ENCODE measurements around the gene PLCXD1. TPM values are rescaled to one million over a fixed set of nuclear protein-coding genes. Genes with fewer than 3 reads are reported as not detected.
A peak's percentile ranks its signal among the peaks of the same experiment; 100 is the strongest.
"Not testable (repeated sequence)": the region's sequence is repeated elsewhere in the genome, so short reads cannot be mapped to it uniquely, and the experiment has no call there.

Gene PLCXD1
- total RNA-seq, 1 donor from 2014 or later: 28.7 TPM

DNA sequence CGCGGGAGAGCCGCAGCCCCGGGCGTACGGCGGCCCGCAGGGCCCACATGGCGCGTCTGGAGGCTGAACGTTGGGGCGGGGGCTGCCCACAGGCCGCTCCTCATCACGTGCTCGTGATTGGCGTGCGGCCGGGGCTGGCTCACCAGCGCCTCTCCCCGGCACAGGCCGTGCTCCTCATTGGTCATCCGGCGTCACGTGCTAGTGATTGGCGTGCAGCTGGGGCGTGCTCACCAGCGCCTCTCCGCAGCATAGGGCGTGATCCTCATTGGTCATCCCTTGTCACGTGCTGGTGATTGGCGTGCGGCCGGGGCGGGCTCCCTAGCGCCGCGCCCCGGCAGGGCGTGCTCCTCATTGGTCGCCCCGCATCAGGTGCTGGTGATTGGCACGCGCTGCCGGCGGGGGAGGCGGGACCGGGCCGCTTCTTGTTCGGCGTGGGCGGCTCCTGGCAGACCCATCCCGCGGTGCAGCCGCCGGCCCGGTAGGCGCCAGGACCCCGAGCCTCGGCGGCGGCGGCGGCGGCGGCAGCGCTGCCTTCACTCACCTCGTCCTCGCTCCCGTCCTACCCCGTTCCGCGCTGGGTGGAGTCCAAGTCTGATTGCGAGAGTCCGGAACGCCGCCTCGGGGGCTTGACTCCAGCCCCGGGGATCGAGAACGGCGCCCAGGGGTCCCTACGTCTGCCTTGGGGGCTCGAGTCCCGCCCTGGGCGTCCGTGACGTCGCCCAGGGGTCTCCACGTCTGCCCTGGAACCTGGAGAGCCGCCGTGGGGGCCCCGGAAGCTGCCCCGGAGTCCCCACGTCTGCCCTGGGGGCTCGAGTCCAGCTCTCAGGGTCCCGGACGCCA lies 37.8 kb downstream of the PLCXD1 start, which contains the start of gene GTPBP6:
Gene GTPBP6, minus strand, starts transcription at position 58 of the 840 bp plus-strand sequence. Its CDS starts 9 bp downstream, at position 49.
- peak within 1 kb of the TSS; percentile 93 for H3K4me3 ChIP-seq (ENCODE audit: low read depth, low read length)
- no peak for TF ChIP-seq CTCF (conservative IDR thresholded peaks at IDR 0.05; ENCODE audit: low read depth, low read length)
- DNase-seq (ENCODE audit: low read depth): peak; percentile 83

GRCh38 chrX:319579-320125 lies 38.5 kb downstream of the PLCXD1 start:
- no peak for DNase-seq (ENCODE audit: low read depth)
- TF ChIP-seq CTCF (conservative IDR thresholded peaks at IDR 0.05; ENCODE audit: low read depth, low read length): no peak
- H3K4me3 ChIP-seq (ENCODE audit: low read depth, low read length): peak overlapping the region; percentile 93

GRCh38 chrX:320126-320783 lies 39.1 kb downstream of the PLCXD1 start:
- TF ChIP-seq CTCF (conservative IDR thresholded peaks at IDR 0.05; ENCODE audit: low read depth, low read length): no peak
- DNase-seq (ENCODE audit: low read depth): no peak
- H3K4me3 ChIP-seq (ENCODE audit: low read depth, low read length): peak overlapping the region; percentile 93

- no peak overlapping the region for H3K4me3 ChIP-seq (ENCODE audit: low read depth, low read length)
- DNase-seq (ENCODE audit: low read depth): peak; percentile 61
- peak; percentile 20 for TF ChIP-seq CTCF (conservative IDR thresholded peaks at IDR 0.05; ENCODE audit: low read depth, low read length)
These were observed 42.8 kb downstream of the PLCXD1 start for GRCh38 chrX:323721-324628.

- not testable (repeated sequence) for H3K4me3 ChIP-seq (ENCODE audit: low read depth, low read length); DNase-seq (ENCODE audit: low read depth)
These were observed 43.5 kb downstream of the PLCXD1 start for GRCh38 chrX:324664-325063.

GRCh38 chrX:327660-328126 lies 46.5 kb downstream of the PLCXD1 start:
- no peak for DNase-seq (ENCODE audit: low read depth)
- H3K4me3 ChIP-seq (ENCODE audit: low read depth, low read length): no peak overlapping the region
- no peak for TF ChIP-seq CTCF (conservative IDR thresholded peaks at IDR 0.05; ENCODE audit: low read depth, low read length)

Data from epithelial cell of proximal tubule (primary cell).